ENCODE measurements around the gene PLXNA4. TPM values are rescaled to one million over a fixed set of nuclear protein-coding genes. Genes with fewer than 3 reads are reported as not detected.
A peak's percentile ranks its signal among the peaks of the same experiment; 100 is the strongest.
"Not testable (repeated sequence)": the region's sequence is repeated elsewhere in the genome, so short reads cannot be mapped to it uniquely, and the experiment has no call there.

Gene PLXNA4
- total RNA-seq, 2 donors from 2014 or later: 24.0 to 42.7 TPM

GRCh38 chr7:132169730-132170129, 406.5 kb downstream of the PLXNA4 start:
- H3K27me3 Mint-ChIP-seq (ENCODE audit: insufficient read depth): no peaks in the 10 kb centered on the region
- no peaks in the 10 kb centered on the region for H3K4me1 Mint-ChIP-seq
- Histone ChIP-seq H3K9me3 (ENCODE audit: control insufficient read depth, low read length) (no peaks in the 10 kb centered on the region), H3K9ac (ENCODE audit: extremely low read depth, low read length, poor library complexity, severe bottlenecking) (no peak overlapping the region), H3K36me3 (ENCODE audit: control insufficient read depth, insufficient read depth, low read length) (peaks cover 11% of the 10 kb centered on the region), H3K27ac (ENCODE audit: low read depth, low read length) (no peak overlapping the region), H3K27me3 (ENCODE audit: control insufficient read depth, insufficient read depth, low read length, poor library complexity, severe bottlenecking) (no peaks in the 10 kb centered on the region), H3K4me1 (ENCODE audit: control insufficient read depth, insufficient read depth, low read length) (no peaks in the 10 kb centered on the region), H3K4me3 (ENCODE audit: low read length) (no peak overlapping the region)
- peak; percentile 33 for TF ChIP-seq CTCF (conservative IDR thresholded peaks at IDR 0.05)
- no peak for DNase-seq
- peaks cover 33% of the 10 kb centered on the region for H3K36me3 Mint-ChIP-seq (ENCODE audit: low read depth)
- H3K9me3 Mint-ChIP-seq: no peaks in the 10 kb centered on the region
- 86 to 91% methylated on average over 5 to 9 of the region's 9 CpGs for WGBS, 2 experiments (ENCODE audit: insufficient coverage in 1 of 2, insufficient read length in 1 of 2)
- no peak overlapping the region for H3K4me3 Mint-ChIP-seq
- no peak overlapping the region for H3K27ac Mint-ChIP-seq

- no peak overlapping the region for H3K4me3 Mint-ChIP-seq
- no peak for TF ChIP-seq CTCF (conservative IDR thresholded peaks at IDR 0.05)
- no peak overlapping the region for H3K4me3 ChIP-seq (ENCODE audit: low read length)
- peaks cover 25% of the 10 kb centered on the region for H3K36me3 Mint-ChIP-seq (ENCODE audit: low read depth)
- no peaks in the 10 kb centered on the region for H3K27me3 ChIP-seq (ENCODE audit: control insufficient read depth, insufficient read depth, low read length, poor library complexity, severe bottlenecking)
- H3K27me3 Mint-ChIP-seq (ENCODE audit: insufficient read depth): no peaks in the 10 kb centered on the region
- H3K36me3 ChIP-seq (ENCODE audit: control insufficient read depth, insufficient read depth, low read length): peaks cover 8% of the 10 kb centered on the region
- no peak overlapping the region for H3K27ac Mint-ChIP-seq
- no peak for DNase-seq
- 96 to 98% methylated on average over 15 to 17 of the region's 17 CpGs for WGBS, 2 experiments (ENCODE audit: insufficient coverage in 1 of 2, insufficient read length in 1 of 2)
- H3K4me1 ChIP-seq (ENCODE audit: control insufficient read depth, insufficient read depth, low read length): no peaks in the 10 kb centered on the region
- H3K9me3 Mint-ChIP-seq: no peaks in the 10 kb centered on the region
- no peaks in the 10 kb centered on the region for H3K4me1 Mint-ChIP-seq
- no peak overlapping the region for H3K27ac ChIP-seq (ENCODE audit: low read depth, low read length)
- no peaks in the 10 kb centered on the region for H3K9me3 ChIP-seq (ENCODE audit: control insufficient read depth, low read length)
- H3K9ac ChIP-seq (ENCODE audit: extremely low read depth, low read length, poor library complexity, severe bottlenecking): no peak overlapping the region
These were observed 408.0 kb downstream of the PLXNA4 start for GRCh38 chr7:132168239-132168638.

GRCh38 chr7:132165695-132166094, 410.6 kb downstream of the PLXNA4 start:
- H3K36me3 Mint-ChIP-seq (ENCODE audit: low read depth): peaks cover 29% of the 10 kb centered on the region
- not testable (repeated sequence) for H3K4me3 Mint-ChIP-seq; H3K9ac ChIP-seq (ENCODE audit: extremely low read depth, low read length, poor library complexity, severe bottlenecking); H3K4me3 ChIP-seq (ENCODE audit: low read length); H3K27me3 ChIP-seq (ENCODE audit: control insufficient read depth, insufficient read depth, low read length, poor library complexity, severe bottlenecking); DNase-seq; H3K27ac ChIP-seq (ENCODE audit: low read depth, low read length); H3K9me3 ChIP-seq (ENCODE audit: control insufficient read depth, low read length); H3K27ac Mint-ChIP-seq; H3K4me1 Mint-ChIP-seq; H3K9me3 Mint-ChIP-seq; H3K36me3 ChIP-seq (ENCODE audit: control insufficient read depth, insufficient read depth, low read length); H3K4me1 ChIP-seq (ENCODE audit: control insufficient read depth, insufficient read depth, low read length); H3K27me3 Mint-ChIP-seq (ENCODE audit: insufficient read depth)
- 96 to 97% methylated on average over 7 of the region's 7 CpGs for WGBS, 2 experiments (ENCODE audit: insufficient coverage in 1 of 2, insufficient read length in 1 of 2)

- no peaks in the 10 kb centered on the region for H3K9me3 Mint-ChIP-seq
- no peak overlapping the region for H3K4me3 Mint-ChIP-seq
These were observed 411.6 kb downstream of the PLXNA4 start for GRCh38 chr7:132164558-132165125.

More at GRCh38 chr7:132164558-132165125, 411.6 kb downstream of the PLXNA4 start:
- 95% methylated on average over 4 to 11 of the region's 12 CpGs for WGBS, 2 experiments (ENCODE audit: insufficient coverage in 1 of 2, insufficient read length in 1 of 2)
- no peak overlapping the region for H3K4me3 ChIP-seq (ENCODE audit: low read length)
- H3K27me3 ChIP-seq (ENCODE audit: control insufficient read depth, insufficient read depth, low read length, poor library complexity, severe bottlenecking): no peaks in the 10 kb centered on the region
- no peak for DNase-seq
- H3K36me3 ChIP-seq (ENCODE audit: control insufficient read depth, insufficient read depth, low read length): peaks cover 9% of the 10 kb centered on the region
- no peak overlapping the region for H3K27ac ChIP-seq (ENCODE audit: low read depth, low read length)
- no peaks in the 10 kb centered on the region for H3K9me3 ChIP-seq (ENCODE audit: control insufficient read depth, low read length)
- H3K27me3 Mint-ChIP-seq (ENCODE audit: insufficient read depth): no peaks in the 10 kb centered on the region
- no peak for TF ChIP-seq CTCF (conservative IDR thresholded peaks at IDR 0.05)
- no peak overlapping the region for H3K9ac ChIP-seq (ENCODE audit: extremely low read depth, low read length, poor library complexity, severe bottlenecking)
- H3K4me1 Mint-ChIP-seq: no peaks in the 10 kb centered on the region
- H3K36me3 Mint-ChIP-seq (ENCODE audit: low read depth): peaks cover 33% of the 10 kb centered on the region
- no peak overlapping the region for H3K27ac Mint-ChIP-seq
- no peaks in the 10 kb centered on the region for H3K4me1 ChIP-seq (ENCODE audit: control insufficient read depth, insufficient read depth, low read length)

All from endodermal cell (in vitro differentiated cells).